ENCODE data around the gene LCN1.
"Not testable (repeated sequence)": the region's sequence is repeated elsewhere in the genome, so short reads cannot be mapped to it uniquely, and the experiment has no call there.

DNA sequence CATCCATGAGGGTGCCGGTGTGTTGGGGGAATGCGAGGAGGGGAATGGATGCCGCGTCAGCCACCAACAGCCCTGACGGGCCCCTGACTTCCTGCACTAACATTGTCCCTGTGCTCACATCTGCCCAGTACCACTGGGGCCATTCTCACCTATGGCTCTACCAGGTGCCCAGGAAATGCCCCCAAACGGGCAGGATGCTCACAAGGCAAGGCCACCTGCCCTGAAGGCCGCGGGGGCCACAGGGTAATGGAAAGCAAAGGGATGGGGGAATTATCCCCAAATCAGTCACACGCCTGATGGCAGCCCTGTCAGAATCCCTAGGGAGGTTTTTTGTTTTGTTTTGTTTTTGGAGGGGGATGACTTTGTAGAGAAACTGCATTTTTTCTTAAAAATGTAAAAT, 7.3 kb upstream of the LCN1 start:
- not testable (repeated sequence) for TF ChIP-seq CTCF (optimal IDR thresholded peaks at IDR 0.05 in 1 of 3, IDR thresholded peaks at IDR 0.05 in 1 of 3, conservative IDR thresholded peaks at IDR 0.05 in 1 of 3; ENCODE audit: extremely low read depth in 1 of 3, insufficient read depth in 2 of 3, low read length in 3 of 3); EZH2 (IDR thresholded peaks at IDR 0.05; ENCODE audit: low read length)
